HCT116 (cell line): ENCODE results near the gene SBNO2. TPM values are rescaled to one million over a fixed set of nuclear protein-coding genes. Genes with fewer than 3 reads are reported as not detected.

Source experiments
- ATAC-seq: fragments of 200-7000 bp; cut with Tn5 transposase; 2 replicates; pipeline ENCODE4 v1.9.1; 2020; ENCODE audit warnings: mild to moderate bottlenecking, moderate library complexity
- BruUV-seq: library from RNA; stranded (reverse); fragments of 400-500 nt; replicated peaks from 2 replicates; lab custom pipeline; 2021; lab: Mats Ljungman, UMichigan
- CTCF ChIA-PET: fragments of 300-600 bp; sonication (Branson Sonifier 250); formaldehyde crosslinking; loops from one replicate; lab custom pipeline; 2021; ENCODE audit warnings: antibody characterized with exemption; lab: Charles Lee
- POLR2A ChIA-PET: fragments of 300-600, 350-600 bp; sonication (Branson Sonifier 250); formaldehyde crosslinking; loops from one replicate; lab custom pipeline; 2021; ENCODE audit warnings: antibody characterized with exemption; lab: Charles Lee
- RAD21 ChIA-PET, 2 experiments: fragments of 300-600 bp; sonication (Branson Sonifier 250); formaldehyde crosslinking; loops; one replicate each; lab custom pipeline; 2023; ENCODE audit warnings: low total read pairs in 2 of 2; ENCODE audit not compliant: uncharacterized antibody in 2 of 2, unreplicated experiment in 2 of 2, low non-redundant PET in 1 of 2; lab: Charles Lee
- DNase-seq: peaks from one replicate; pipeline ENCODE4 v3.0.0-alpha.2; 2010; ENCODE audit warnings: low read depth, low spot score
- H2AFZ ChIP-seq: fragments of 200-600 bp; shearing (Covaris generic), sonication (generic); 2 replicates; pipeline ENCODE4 v1.6.1; 2017; ENCODE audit warnings: low read depth, mixed run types, mixed read lengths, antibody characterized with exemption, low read length; ENCODE audit not compliant: poor library complexity, severe bottlenecking
- H3K27ac ChIP-seq: 2 replicates; pipeline ENCODE4 v1.5.1; 2012; ENCODE audit warnings: low read depth, low read length
- H3K27me3 ChIP-seq: fragments of 200-600 bp; sonication (generic); 2 replicates; pipeline ENCODE4 v1.6.1; 2016; ENCODE audit warnings: mixed run types, low read length, mixed read lengths; ENCODE audit not compliant: insufficient read depth
- H3K36me3 ChIP-seq, 2 experiments: fragments of 200-500 bp in 1 of 2; fragments of 200-600 bp in 1 of 2; sonication (Bioruptor generic) in 1 of 2; sonication (generic) in 1 of 2; 2 replicates each; pipeline versions ENCODE4 v1.5.1 to v1.6.1; 2014 to 2016; ENCODE audit warnings: low read length in 2 of 2, inconsistent platforms in 1 of 2, mixed read lengths in 1 of 2, mixed run types in 1 of 2; ENCODE audit not compliant: insufficient read depth in 2 of 2, control insufficient read depth in 1 of 2
- H3K4me1 ChIP-seq, 2 experiments: fragments of 200-600 bp in 1 of 2; sonication (generic) in 1 of 2; 2 replicates each; pipeline versions ENCODE4 v1.5.1 to v1.6.1; 2012 to 2017; ENCODE audit warnings: low read length in 2 of 2, inconsistent platforms in 1 of 2, mild to moderate bottlenecking in 1 of 2, mixed read lengths in 1 of 2, mixed run types in 1 of 2, moderate library complexity in 1 of 2; ENCODE audit not compliant: insufficient read depth in 2 of 2, control insufficient read depth in 1 of 2
- H3K4me2 ChIP-seq: fragments of 200-600 bp; sonication (generic); 2 replicates; pipeline ENCODE4 v1.6.1; 2017; ENCODE audit warnings: mixed run types, low read length, mixed read lengths
- H3K4me3 ChIP-seq, 2 experiments: fragments of 200-600 bp in 1 of 2; sonication (generic) in 1 of 2; replicated peaks in 1 of 2; 2 replicates each; pipeline ENCODE4 v1.5.1; 2011 to 2016; ENCODE audit warnings: low read length in 2 of 2, control low read depth in 1 of 2, low read depth in 1 of 2, mild to moderate bottlenecking in 1 of 2, mixed read lengths in 1 of 2, mixed run types in 1 of 2
- H3K79me2 ChIP-seq: fragments of 200-600 bp; sonication (generic); 2 replicates; pipeline ENCODE4 v1.6.1; 2017; ENCODE audit warnings: mild to moderate bottlenecking, mixed run types, low read length, moderate library complexity, mixed read lengths; ENCODE audit not compliant: insufficient read depth
- H3K9ac ChIP-seq: fragments of 200-600 bp; sonication (generic); 2 replicates; pipeline ENCODE4 v1.6.1; 2016; ENCODE audit warnings: low read length, mixed read lengths
- H3K9me2 ChIP-seq: fragments of 200-600 bp; sonication (generic), shearing (Covaris generic); 2 replicates; pipeline ENCODE4 v1.6.1; 2017; ENCODE audit warnings: mixed run types, mild to moderate bottlenecking, moderate library complexity; ENCODE audit not compliant: insufficient read depth
- H3K9me3 ChIP-seq, 2 experiments: fragments of 200-500 bp in 1 of 2; fragments of 200-600 bp in 1 of 2; sonication (Bioruptor generic) in 1 of 2; sonication (generic) in 1 of 2; 2 replicates each; pipeline ENCODE4 v1.6.1; 2014 to 2017; ENCODE audit warnings: low read length in 2 of 2, mixed read lengths in 2 of 2, inconsistent platforms in 1 of 2, low read depth in 1 of 2, mild to moderate bottlenecking in 1 of 2, mixed run types in 1 of 2, moderate library complexity in 1 of 2; ENCODE audit not compliant: control insufficient read depth in 1 of 2, insufficient read depth in 1 of 2
- H4K20me1 ChIP-seq: fragments of 200-600 bp; sonication (generic), shearing (Covaris generic); 2 replicates; pipeline ENCODE4 v1.6.1; 2017; ENCODE audit warnings: mixed run types, mild to moderate bottlenecking, moderate library complexity; ENCODE audit not compliant: insufficient read depth
- CBX3 ChIP-seq: IDR thresholded peaks from 2 replicates; pipeline ENCODE4 v1.6.1; 2012; ENCODE audit warnings: low read depth
- CEBPB ChIP-seq: IDR thresholded peaks from 2 replicates; pipeline ENCODE4 v1.6.1; 2012; ENCODE audit warnings: low read depth
- ELF1 ChIP-seq: IDR thresholded peaks from 2 replicates; pipeline ENCODE4 v1.6.1; 2012; ENCODE audit warnings: low read depth, borderline replicate concordance
- EZH2 ChIP-seq: fragments of 200-600 bp; sonication (generic); IDR thresholded peaks from 2 replicates; pipeline ENCODE4 v1.6.1; 2017; ENCODE audit warnings: antibody characterized with exemption, mixed run types
- EZH2phosphoT487 ChIP-seq: fragments of 200-600 bp; IDR thresholded peaks from 2 replicates; pipeline ENCODE4 v1.6.1; 2018; ENCODE audit warnings: antibody characterized with exemption, borderline replicate concordance
- FOSL1 ChIP-seq: IDR thresholded peaks from 2 replicates; pipeline ENCODE4 v1.6.1; 2012; ENCODE audit warnings: low read depth
- MAX ChIP-seq: IDR thresholded peaks from 2 replicates; pipeline ENCODE4 v1.6.1; 2012
- POLR2AphosphoS5 ChIP-seq: IDR thresholded peaks from 2 replicates; pipeline ENCODE4 v1.6.1; 2011; ENCODE audit warnings: mild to moderate bottlenecking, low read depth, low read length, moderate library complexity
- SP1 ChIP-seq: IDR thresholded peaks from 2 replicates; pipeline ENCODE4 v1.6.1; 2012; ENCODE audit warnings: low read depth
- SRF ChIP-seq: IDR thresholded peaks from 2 replicates; pipeline ENCODE4 v1.6.1; 2012; ENCODE audit warnings: low read depth
- TCF7L2 ChIP-seq: IDR thresholded peaks from 2 replicates; pipeline ENCODE4 v1.7.0; 2011; ENCODE audit warnings: borderline replicate concordance, inconsistent platforms; ENCODE audit not compliant: insufficient read depth, insufficient read length; ENCODE audit errors: extremely low read depth
- ZBTB33 ChIP-seq: IDR thresholded peaks from 2 replicates; pipeline ENCODE4 v1.6.1; 2011; ENCODE audit warnings: mild to moderate bottlenecking, low read length, moderate library complexity; ENCODE audit not compliant: insufficient replicate concordance; ENCODE audit errors: extremely low read depth
- intact Hi-C: fragments of 100-400 bp; cut with micrococcal nuclease; formaldehyde crosslinking; loops from 2 replicates; pipeline ENCODE4 v1.10.0; 2022
- total RNA-seq: library from RNA; stranded (reverse); gene quantifications from one replicate; pipeline ENCODE4 v1.2.1, GENCODE V29; 2021; ENCODE audit not compliant: unreplicated experiment
- TF ChIP-seq, protein P1 (sequence below): IDR thresholded peaks from 2 replicates; pipeline ENCODE4 v1.6.1; 2012

The SBNO2 gene
- total RNA-seq, 1 experiment from 2014 or later: 66.4 TPM

- intact Hi-C loops: no loop called here
Observed at GRCh38 chr19:1107661-1108261, 66.3 kb downstream of the SBNO2 start.

DNA sequence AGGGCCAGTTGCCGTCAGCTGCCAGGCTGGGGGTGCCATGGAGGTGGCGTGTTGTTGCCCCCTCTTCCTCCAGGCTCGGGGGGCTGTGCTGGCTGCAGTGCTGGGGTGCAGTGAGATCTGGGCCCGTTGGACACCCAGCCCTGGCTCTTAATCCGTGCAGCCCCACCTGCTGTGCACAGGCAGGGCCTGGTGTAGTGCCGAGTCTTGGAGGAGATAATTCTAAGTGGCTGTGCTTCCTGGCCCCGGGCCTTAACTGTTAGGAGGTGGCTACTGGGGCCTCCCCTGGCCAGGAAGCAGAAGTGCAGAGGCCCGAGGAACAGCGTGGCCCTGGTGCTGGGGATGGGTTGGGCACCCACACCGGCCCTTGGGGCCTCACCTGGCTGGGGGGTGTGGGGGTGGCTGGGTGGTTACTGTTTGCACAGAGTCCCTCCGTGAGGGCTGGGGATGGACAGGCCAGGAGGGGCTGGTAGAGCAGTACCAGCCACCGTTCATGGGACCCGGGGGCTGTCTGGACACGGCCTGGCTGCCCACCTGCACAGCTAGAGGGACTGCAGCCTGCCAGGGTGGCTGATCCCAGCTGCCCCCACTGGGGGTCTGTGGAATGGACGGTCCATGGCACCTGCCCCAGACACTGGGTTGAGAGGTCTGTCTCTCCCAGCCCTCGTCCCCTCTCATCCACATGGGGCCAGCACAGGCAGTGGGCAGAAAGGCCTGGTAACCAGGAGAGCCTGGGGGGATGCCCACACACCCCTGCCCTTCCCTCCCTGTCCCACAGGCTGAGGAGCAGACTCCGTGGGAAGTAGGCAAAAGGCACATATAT, 67.0 kb downstream of the SBNO2 start:
- H3K4me2 ChIP-seq: peak overlapping the region; percentile 98
- ATAC-seq (peak; percentile 8; the same call in 1 of the 2 replicates), DNase-seq (no peak)
- H3K9me2 ChIP-seq: no peaks in the 10 kb centered on the region
- CTCF ChIA-PET: no interaction called here
- H2AFZ ChIP-seq: no peak overlapping the region
- H3K9me3 ChIP-seq: no peaks in the 10 kb centered on the region
- no peaks in the 10 kb centered on the region for H4K20me1 ChIP-seq
- no peaks in the 10 kb centered on the region for H3K27me3 ChIP-seq
- H3K79me2 ChIP-seq: peaks cover 24% of the 10 kb centered on the region
- no TSS peak for BruUV-seq
- peaks cover 4 to 23% of the 10 kb centered on the region in 2 experiments; a peak in 3 of 4 replicates for H3K36me3 ChIP-seq
- H3K4me3 ChIP-seq: no peak overlapping the region
- RAD21 ChIA-PET: no interaction called here
- peaks cover 13 to 47% of the 10 kb centered on the region in 2 experiments for H3K4me1 ChIP-seq
- intact Hi-C loops: no loop called here
- peak overlapping the region; percentile 98; the same call in 1 of the 2 replicates for H3K9ac ChIP-seq
- POLR2A ChIA-PET: no interaction called here
- H3K27ac ChIP-seq: peak overlapping the region; percentile 87; the same call in 1 of the 2 replicates
- no peak for TF ChIP-seq ELF1
- no peak for TF ChIP-seq CBX3
- TF ChIP-seq ZBTB33: no peak
- TF ChIP-seq TCF7L2: no peak
- TF ChIP-seq EZH2phosphoT487: no peak
- TF ChIP-seq, protein P1, sequence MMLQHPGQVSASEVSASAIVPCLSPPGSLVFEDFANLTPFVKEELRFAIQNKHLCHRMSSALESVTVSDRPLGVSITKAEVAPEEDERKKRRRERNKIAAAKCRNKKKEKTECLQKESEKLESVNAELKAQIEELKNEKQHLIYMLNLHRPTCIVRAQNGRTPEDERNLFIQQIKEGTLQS: no peak
- TF ChIP-seq SRF: no peak
- no peak for TF ChIP-seq CEBPB
- no peak for TF ChIP-seq FOSL1
- no peak for TF ChIP-seq EZH2
- TF ChIP-seq SP1: no peak

More at GRCh38 chr19:1107661-1108261, 66.3 kb downstream of the SBNO2 start:
- CTCF ChIA-PET: no interaction called here
- Histone ChIP-seq H3K4me1 (peaks cover 12 to 47% of the 10 kb centered on the region in 2 experiments), H3K4me2 (no peak overlapping the region), H3K27ac (peak overlapping the region; percentile 87; the same call in 1 of the 2 replicates), H3K36me3 (peaks cover 4 to 23% of the 10 kb centered on the region in 2 experiments; a peak in 3 of 4 replicates), H4K20me1 (no peaks in the 10 kb centered on the region), H3K79me2 (peaks cover 24% of the 10 kb centered on the region), H3K9ac (peak overlapping the region; percentile 98; the same call in 1 of the 2 replicates), H3K9me2 (no peaks in the 10 kb centered on the region), H3K9me3 (no peaks in the 10 kb centered on the region), H3K4me3 (no peak overlapping the region), H3K27me3 (no peaks in the 10 kb centered on the region), H2AFZ (no peak overlapping the region)
- RAD21 ChIA-PET: no interaction called here
- ATAC-seq (no peak), DNase-seq (no peak)
- no TSS peak for BruUV-seq
- TF ChIP-seq POLR2AphosphoS5: 0 out of 2 replicates have a peak, but pooled peaks have one; percentile 27
- TF ChIP-seq MAX: no peak
- POLR2A ChIA-PET: interaction anchor here (0.6 kb wide), 1 partner anchor 59 kb away, joined by 3 read pairs; no protein-coding TSS in a partner anchor
